Panc1 (cell line): ENCODE data around the gene STK16. TPM values are rescaled to one million over a fixed set of nuclear protein-coding genes. Genes with fewer than 3 reads are reported as not detected.
A peak's percentile ranks its signal among the peaks of the same experiment; 100 is the strongest.

Experiments
- ATAC-seq: fragments of 200-7000 bp; cut with Tn5 transposase; 2 replicates; pipeline ENCODE4 v1.9.1; 2020; ENCODE audit warnings: mild to moderate bottlenecking, moderate library complexity
- BruUV-seq: library from RNA; stranded (reverse); fragments of 400-500 nt; replicated peaks from 2 replicates; lab custom pipeline; 2021; lab: Mats Ljungman, UMichigan
- CTCF ChIA-PET: fragments of 300-600 bp; sonication (Branson Sonifier 250); formaldehyde crosslinking; loops from one replicate; lab custom pipeline; 2022; ENCODE audit warnings: antibody characterized with exemption; lab: Charles Lee
- POLR2A ChIA-PET: fragments of 300-600 bp; sonication (Branson Sonifier 250); formaldehyde crosslinking; loops from one replicate; lab custom pipeline; 2022; ENCODE audit warnings: antibody characterized with exemption; lab: Charles Lee
- DNase-seq: peaks from one replicate; pipeline ENCODE4 v3.0.0-alpha.2; 2010; ENCODE audit warnings: low read depth, low spot score
- H3K27ac ChIP-seq: 2 replicates; pipeline ENCODE4 v1.5.1; 2011; ENCODE audit warnings: mild to moderate bottlenecking, low read length, inconsistent platforms
- H3K27me3 ChIP-seq: fragments of 200-500 bp; sonication (Bioruptor generic); 2 replicates; pipeline ENCODE4 v1.6.0; 2014; ENCODE audit warnings: low read length, inconsistent platforms; ENCODE audit not compliant: control insufficient read depth, insufficient read depth
- H3K36me3 ChIP-seq: fragments of 200-500 bp; sonication (Bioruptor generic); 2 replicates; pipeline ENCODE4 v1.5.1; 2014; ENCODE audit warnings: inconsistent platforms, mild to moderate bottlenecking, low read length, moderate library complexity; ENCODE audit not compliant: control insufficient read depth, insufficient read depth
- H3K4me1 ChIP-seq: 2 replicates; pipeline ENCODE4 v1.5.1; 2011; ENCODE audit warnings: inconsistent platforms, mild to moderate bottlenecking, low read length, moderate library complexity; ENCODE audit not compliant: control insufficient read depth, insufficient read depth
- H3K4me3 ChIP-seq, 2 experiments: 2 replicates each; pipeline ENCODE4 v1.5.1; 2011 to 2012; ENCODE audit warnings: low read depth in 2 of 2, low read length in 2 of 2, mild to moderate bottlenecking in 2 of 2, inconsistent platforms in 1 of 2, moderate library complexity in 1 of 2
- H3K9me3 ChIP-seq: fragments of 200-500 bp; sonication (Bioruptor generic); 2 replicates; pipeline ENCODE4 v1.5.1; 2014; ENCODE audit warnings: low read depth, mild to moderate bottlenecking, inconsistent platforms, low read length, moderate library complexity; ENCODE audit not compliant: control insufficient read depth, insufficient read depth
- POLR2AphosphoS5 ChIP-seq: IDR thresholded peaks from 2 replicates; pipeline ENCODE4 v1.6.1; 2012; ENCODE audit warnings: mild to moderate bottlenecking, low read depth, low read length, moderate library complexity
- REST ChIP-seq, 2 experiments: IDR thresholded peaks; 2 replicates each; pipeline ENCODE4 v1.6.1; 2011 to 2012; ENCODE audit warnings: low read depth in 2 of 2, control low read depth in 1 of 2, low read length in 1 of 2, mild to moderate bottlenecking in 1 of 2, moderate library complexity in 1 of 2; ENCODE audit not compliant: insufficient read depth in 1 of 2
- SIN3A ChIP-seq: IDR thresholded peaks from 2 replicates; pipeline ENCODE4 v1.6.1; 2012; ENCODE audit warnings: low read depth, mild to moderate bottlenecking, low read length, moderate library complexity, borderline replicate concordance; ENCODE audit not compliant: insufficient read depth
- TCF7L2 ChIP-seq: IDR thresholded peaks from 2 replicates; pipeline ENCODE4 v1.6.1; 2011; ENCODE audit warnings: mild to moderate bottlenecking, low read depth, low read length, inconsistent platforms
- in situ Hi-C: cut with HindIII; loops from 2 replicates; pipeline ENCODE4 v1.10.0; 2016; ENCODE audit warnings: low sequenced_read_pairs, low pct_unique_long_range_greater_than_20kb
- intact Hi-C: fragments of 100-400 bp; cut with micrococcal nuclease; formaldehyde crosslinking; loops from one replicate; pipeline ENCODE4 v1.10.0; 2022; ENCODE audit not compliant: unreplicated experiment
- total RNA-seq: library from RNA; stranded (reverse); gene quantifications from one replicate; pipeline ENCODE4 v1.2.1, GENCODE V29; 2021; ENCODE audit not compliant: unreplicated experiment
- TF ChIP-seq, protein P1 (sequence below): fragments of 450-650 bp; IDR thresholded peaks from 2 replicates; pipeline ENCODE4 v1.5.1; 2017; ENCODE audit warnings: mild to moderate bottlenecking

Gene STK16
- total RNA-seq, 1 experiment from 2014 or later = 29.9 TPM

- DNase-seq (peak; percentile 69), ATAC-seq (peak; percentile 77)
- Histone ChIP-seq H3K4me1 (peaks cover 4% of the 10 kb centered on the region; the same call in 1 of the 2 replicates), H3K4me3 (0 out of 4 replicates have a peak overlapping the region, but pooled peaks of 1 of the 2 experiments have one; percentile 18), H3K27me3 (peaks cover 1% of the 10 kb centered on the region; the same call in 1 of the 2 replicates), H3K36me3 (no peaks in the 10 kb centered on the region), H3K27ac (no peak overlapping the region), H3K9me3 (no peaks in the 10 kb centered on the region)
- POLR2A ChIA-PET = no interaction called here
- BruUV-seq = no TSS peak
- intact Hi-C loops (no loop called here), in situ Hi-C loops (no loop called here)
- TF ChIP-seq TCF7L2 (no peak), SIN3A (no peak), POLR2AphosphoS5 (no peak), REST (IDR thresholded peaks at IDR 0.05; ENCODE audit: insufficient read depth in 1 of 2, low read depth in 2 of 2, low read length in 1 of 2) (0 out of 4 replicates have a peak, but pooled peaks of 1 of the 2 experiments have one; percentile 37)
- TF ChIP-seq, protein P1, sequence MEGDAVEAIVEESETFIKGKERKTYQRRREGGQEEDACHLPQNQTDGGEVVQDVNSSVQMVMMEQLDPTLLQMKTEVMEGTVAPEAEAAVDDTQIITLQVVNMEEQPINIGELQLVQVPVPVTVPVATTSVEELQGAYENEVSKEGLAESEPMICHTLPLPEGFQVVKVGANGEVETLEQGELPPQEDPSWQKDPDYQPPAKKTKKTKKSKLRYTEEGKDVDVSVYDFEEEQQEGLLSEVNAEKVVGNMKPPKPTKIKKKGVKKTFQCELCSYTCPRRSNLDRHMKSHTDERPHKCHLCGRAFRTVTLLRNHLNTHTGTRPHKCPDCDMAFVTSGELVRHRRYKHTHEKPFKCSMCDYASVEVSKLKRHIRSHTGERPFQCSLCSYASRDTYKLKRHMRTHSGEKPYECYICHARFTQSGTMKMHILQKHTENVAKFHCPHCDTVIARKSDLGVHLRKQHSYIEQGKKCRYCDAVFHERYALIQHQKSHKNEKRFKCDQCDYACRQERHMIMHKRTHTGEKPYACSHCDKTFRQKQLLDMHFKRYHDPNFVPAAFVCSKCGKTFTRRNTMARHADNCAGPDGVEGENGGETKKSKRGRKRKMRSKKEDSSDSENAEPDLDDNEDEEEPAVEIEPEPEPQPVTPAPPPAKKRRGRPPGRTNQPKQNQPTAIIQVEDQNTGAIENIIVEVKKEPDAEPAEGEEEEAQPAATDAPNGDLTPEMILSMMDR = peak; percentile 98
- CTCF ChIA-PET = interaction anchor here (0.6 to 0.7 kb wide), 2 partner anchors 52 to 179 kb away, joined by 4 read pairs; no protein-coding TSS in a partner anchor
Measured at GRCh38 chr2:219298759-219299371, 53.6 kb downstream of the STK16 start.

DNA sequence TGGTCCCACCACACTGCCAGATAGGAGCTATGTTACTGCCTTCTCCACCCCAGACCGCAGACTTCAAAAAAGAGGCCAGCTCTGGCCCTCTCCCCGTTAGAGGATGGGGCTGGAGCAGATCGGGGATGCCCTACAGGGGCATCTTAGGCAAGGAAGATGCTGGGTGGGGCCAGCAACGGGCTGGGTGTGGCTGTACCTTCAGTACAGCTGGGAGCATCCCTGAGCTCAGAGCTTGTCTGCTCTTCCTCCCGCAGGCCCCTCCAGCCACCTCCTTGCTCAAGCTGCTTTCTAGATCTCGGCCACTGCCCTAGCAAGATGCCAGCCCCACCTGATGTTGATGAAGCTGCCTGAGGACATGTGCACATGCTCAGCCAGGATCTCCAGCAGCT is 54.1 kb downstream of the STK16 start:
- peaks cover 5% of the 10 kb centered on the region; the same call in 1 of the 2 replicates for H3K27me3 ChIP-seq

More for the DNA sequence above, 54.1 kb downstream of the STK16 start:
- no TSS peak for BruUV-seq
- ATAC-seq = no peak
- no peak overlapping the region for H3K4me3 ChIP-seq
- intact Hi-C loops = no loop called here
- TF ChIP-seq REST (IDR thresholded peaks at IDR 0.05; ENCODE audit: insufficient read depth in 1 of 2, low read depth in 2 of 2, low read length in 1 of 2) (no peak), TCF7L2 (no peak), SIN3A (no peak)
- TF ChIP-seq, protein P1 = no peak
- no peak overlapping the region for H3K27ac ChIP-seq
- no peaks in the 10 kb centered on the region for H3K9me3 ChIP-seq
- peaks cover 4% of the 10 kb centered on the region; the same call in 1 of the 2 replicates for H3K4me1 ChIP-seq
- H3K36me3 ChIP-seq = no peaks in the 10 kb centered on the region
- ChIA-PET POLR2A (no interaction called here), CTCF (interaction anchor here (0.6 to 0.7 kb wide), 2 partner anchors 51 to 180 kb away, joined by 4 read pairs; no protein-coding TSS in a partner anchor)
- DNase-seq = no peak
- in situ Hi-C loops = no loop called here
